ENCODE measurements around the gene ABCC1.

DNA sequence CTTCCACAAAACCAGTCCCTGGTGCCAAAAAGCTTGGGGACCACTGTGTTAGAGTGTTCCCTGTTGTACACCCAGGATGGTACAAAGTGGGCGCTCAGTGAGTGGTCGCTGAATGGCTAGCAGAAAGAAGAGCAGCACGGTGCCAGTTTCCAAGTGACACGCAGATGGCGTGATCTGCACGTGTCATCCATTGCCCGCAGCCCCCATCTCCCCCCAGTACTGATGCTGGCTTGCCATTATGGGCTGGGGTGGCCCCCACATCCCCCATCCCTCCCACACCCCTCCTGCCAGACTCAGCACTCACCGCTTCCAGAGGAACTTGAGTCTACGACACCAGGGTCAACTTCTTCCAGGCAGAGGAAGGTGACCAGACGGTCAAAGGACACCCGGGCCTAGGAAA, 237.4 kb downstream of the ABCC1 start:
- TF ChIP-seq CTCF (conservative IDR thresholded peaks at IDR 0.05; ENCODE audit: low read depth, low read length) (no peak), POLR2A (IDR thresholded peaks at IDR 0.05; ENCODE audit: low read depth, low read length) (no peak), CEBPB (IDR thresholded peaks at IDR 0.05; ENCODE audit: low read depth, low read length) (no peak), RAD21 (IDR thresholded peaks at IDR 0.05; ENCODE audit: low read length) (no peak), MXI1 (IDR thresholded peaks at IDR 0.05; ENCODE audit: borderline replicate concordance, low read depth, low read length) (no peak), NFE2L2 (IDR thresholded peaks at IDR 0.05; ENCODE audit: low read depth, low read length) (no peak), SMC3 (IDR thresholded peaks at IDR 0.05; ENCODE audit: low read depth, low read length) (no peak), RFX5 (IDR thresholded peaks at IDR 0.05; ENCODE audit: low read depth, low read length) (no peak), RCOR1 (IDR thresholded peaks at IDR 0.05; ENCODE audit: insufficient replicate concordance, low read length) (no peak), CHD1 (IDR thresholded peaks at IDR 0.05; ENCODE audit: low read depth, low read length) (no peak), FOS (IDR thresholded peaks at IDR 0.05; ENCODE audit: low read depth, low read length) (no peak), MAFK (IDR thresholded peaks at IDR 0.05; ENCODE audit: low read depth, low read length) (no peak)
- TF ChIP-seq, protein P1, sequence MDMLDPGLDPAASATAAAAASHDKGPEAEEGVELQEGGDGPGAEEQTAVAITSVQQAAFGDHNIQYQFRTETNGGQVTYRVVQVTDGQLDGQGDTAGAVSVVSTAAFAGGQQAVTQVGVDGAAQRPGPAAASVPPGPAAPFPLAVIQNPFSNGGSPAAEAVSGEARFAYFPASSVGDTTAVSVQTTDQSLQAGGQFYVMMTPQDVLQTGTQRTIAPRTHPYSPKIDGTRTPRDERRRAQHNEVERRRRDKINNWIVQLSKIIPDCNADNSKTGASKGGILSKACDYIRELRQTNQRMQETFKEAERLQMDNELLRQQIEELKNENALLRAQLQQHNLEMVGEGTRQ (IDR thresholded peaks at IDR 0.05; ENCODE audit: low read depth, low read length) = no peak
- TF ChIP-seq, protein P2, sequence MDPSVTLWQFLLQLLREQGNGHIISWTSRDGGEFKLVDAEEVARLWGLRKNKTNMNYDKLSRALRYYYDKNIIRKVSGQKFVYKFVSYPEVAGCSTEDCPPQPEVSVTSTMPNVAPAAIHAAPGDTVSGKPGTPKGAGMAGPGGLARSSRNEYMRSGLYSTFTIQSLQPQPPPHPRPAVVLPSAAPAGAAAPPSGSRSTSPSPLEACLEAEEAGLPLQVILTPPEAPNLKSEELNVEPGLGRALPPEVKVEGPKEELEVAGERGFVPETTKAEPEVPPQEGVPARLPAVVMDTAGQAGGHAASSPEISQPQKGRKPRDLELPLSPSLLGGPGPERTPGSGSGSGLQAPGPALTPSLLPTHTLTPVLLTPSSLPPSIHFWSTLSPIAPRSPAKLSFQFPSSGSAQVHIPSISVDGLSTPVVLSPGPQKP (IDR thresholded peaks at IDR 0.05; ENCODE audit: borderline replicate concordance, low read depth, low read length) = no peak

All from IMR-90 (cell line).